Osteoblast (primary cell): ENCODE results near the gene KIAA0825. TPM values are rescaled to one million over a fixed set of nuclear protein-coding genes. Genes with fewer than 3 reads are reported as not detected.

Experiments used
- DNase-seq: peaks from one replicate; pipeline ENCODE4 v3.0.0; 2011; ENCODE audit warnings: low spot score, mixed read lengths; ENCODE audit not compliant: insufficient read length; ENCODE audit errors: missing footprints
- H2AFZ ChIP-seq: 2 replicates; pipeline ENCODE4 v1.6.0; 2011; ENCODE audit warnings: mild to moderate bottlenecking, low read length
- H3K27ac ChIP-seq: 2 replicates; pipeline ENCODE4 v1.5.1; 2011; ENCODE audit warnings: mild to moderate bottlenecking, low read depth, low read length, moderate library complexity
- H3K27me3 ChIP-seq: 2 replicates; pipeline ENCODE4 v1.6.0; 2012; ENCODE audit warnings: mild to moderate bottlenecking, control low read depth, inconsistent platforms, low read length, moderate library complexity; ENCODE audit not compliant: insufficient read depth
- H3K36me3 ChIP-seq: 2 replicates; pipeline ENCODE4 v1.5.1; 2011; ENCODE audit warnings: mild to moderate bottlenecking, low read length, control low read depth, moderate library complexity; ENCODE audit not compliant: insufficient read depth
- H3K4me1 ChIP-seq: 2 replicates; pipeline ENCODE4 v1.5.1; 2011; ENCODE audit warnings: mild to moderate bottlenecking, low read length, control low read depth, moderate library complexity; ENCODE audit not compliant: insufficient read depth
- H3K4me2 ChIP-seq: 2 replicates; pipeline ENCODE4 v1.6.0; 2011; ENCODE audit warnings: mild to moderate bottlenecking, low read length; ENCODE audit not compliant: insufficient read depth
- H3K4me3 ChIP-seq: fragments of 200-600 bp; sonication (generic); 3 replicates; pipeline ENCODE4 v1.5.1; 2012; ENCODE audit warnings: mild to moderate bottlenecking, low read length, inconsistent platforms; ENCODE audit not compliant: insufficient read depth
- H3K79me2 ChIP-seq: 2 replicates; pipeline ENCODE4 v1.6.0; 2012; ENCODE audit warnings: mild to moderate bottlenecking, low read length, control low read depth, inconsistent platforms; ENCODE audit not compliant: insufficient read depth
- H3K9me3 ChIP-seq: 2 replicates; pipeline ENCODE4 v1.5.1; 2011; ENCODE audit warnings: low read depth, low read length, control low read depth
- H4K20me1 ChIP-seq: 2 replicates; pipeline ENCODE4 v1.6.0; 2012; ENCODE audit warnings: mild to moderate bottlenecking, low read length, control low read depth; ENCODE audit not compliant: insufficient read depth
- CTCF ChIP-seq: IDR thresholded peaks from 2 replicates; pipeline ENCODE4 v1.5.1; 2011; ENCODE audit warnings: mild to moderate bottlenecking, low read depth, low read length, moderate library complexity; ENCODE audit errors: extremely low read depth
- total RNA-seq: library from RNA; depleted of rRNA; stranded (reverse); fragments of >200 nt; gene quantifications from 2 replicates; pipeline ENCODE4 v1.2.3, GENCODE V29; 2012

The KIAA0825 gene
- total RNA-seq, 1 donor = 8.0 TPM

DNA sequence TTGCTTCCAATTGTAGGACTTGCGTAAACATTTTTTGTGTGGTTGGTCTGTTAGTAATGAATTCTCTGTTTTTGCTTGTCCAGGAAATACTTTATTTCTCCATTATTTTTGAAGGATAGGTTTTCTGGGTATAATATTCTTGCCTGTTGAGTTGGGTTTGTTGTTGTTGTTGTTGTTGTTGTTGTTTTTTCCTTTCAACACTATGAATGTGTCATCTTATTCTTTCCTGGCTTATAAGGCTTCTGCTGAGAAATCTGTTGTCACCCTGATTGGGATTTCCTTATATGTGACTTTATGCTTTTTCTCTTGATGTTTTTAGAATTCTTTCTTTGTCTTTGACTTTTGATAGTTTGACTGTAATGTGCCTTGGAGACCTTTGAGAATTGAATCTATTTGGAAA is 39.9 kb upstream of the KIAA0825 start:
- Histone ChIP-seq H3K4me3 (no peak overlapping the region), H3K79me2 (peaks cover 8% of the 10 kb centered on the region), H3K4me2 (no peak overlapping the region), H4K20me1 (no peaks in the 10 kb centered on the region), H2AFZ (no peak overlapping the region), H3K27me3 (no peaks in the 10 kb centered on the region), H3K4me1 (no peaks in the 10 kb centered on the region), H3K36me3 (peaks cover 10% of the 10 kb centered on the region), H3K27ac (no peak overlapping the region), H3K9me3 (no peaks in the 10 kb centered on the region)
- DNase-seq = no peak
- no peak for TF ChIP-seq CTCF

DNA sequence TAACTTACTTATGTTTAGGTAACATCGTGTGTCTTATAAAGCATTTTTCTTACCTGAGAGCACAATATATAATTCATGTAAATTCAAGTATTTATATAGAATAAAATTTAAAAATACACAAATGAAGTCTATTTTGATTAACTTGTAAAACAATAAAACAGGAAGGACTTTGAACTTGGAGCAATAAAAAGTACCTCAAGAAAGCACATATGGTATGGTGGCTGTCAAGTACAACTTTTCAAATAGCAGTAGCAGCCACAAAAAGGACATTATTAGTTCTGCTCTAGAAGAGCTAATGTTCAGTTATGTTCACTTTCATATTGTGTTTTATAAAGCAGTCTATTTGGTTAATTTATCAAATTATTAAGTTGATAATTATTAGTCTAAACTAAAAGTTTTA is 31.5 kb upstream of the KIAA0825 start:
- no peak for TF ChIP-seq CTCF
- H3K36me3 ChIP-seq = peaks cover under 1% of the 10 kb centered on the region
- no peaks in the 10 kb centered on the region for H3K27me3 ChIP-seq
- no peak overlapping the region for H2AFZ ChIP-seq
- no peaks in the 10 kb centered on the region for H3K4me1 ChIP-seq
- no peaks in the 10 kb centered on the region for H4K20me1 ChIP-seq
- H3K9me3 ChIP-seq = no peaks in the 10 kb centered on the region
- no peak overlapping the region for H3K4me2 ChIP-seq
- no peak overlapping the region for H3K27ac ChIP-seq
- H3K79me2 ChIP-seq = no peaks in the 10 kb centered on the region
- H3K4me3 ChIP-seq = no peak overlapping the region
- DNase-seq = no peak

- DNase-seq = no peak
- H3K4me2 ChIP-seq = no peak overlapping the region
- no peak for TF ChIP-seq CTCF
- no peaks in the 10 kb centered on the region for H3K36me3 ChIP-seq
- H4K20me1 ChIP-seq = no peaks in the 10 kb centered on the region
- H3K79me2 ChIP-seq = no peaks in the 10 kb centered on the region
- no peak overlapping the region for H3K27ac ChIP-seq
- no peaks in the 10 kb centered on the region for H3K27me3 ChIP-seq
- H3K4me3 ChIP-seq = no peak overlapping the region
- no peak overlapping the region for H2AFZ ChIP-seq
- no peaks in the 10 kb centered on the region for H3K9me3 ChIP-seq
- no peaks in the 10 kb centered on the region for H3K4me1 ChIP-seq
These were observed 28.4 kb upstream of the KIAA0825 start for GRCh38 chr5:94646758-94647157.

- no peak overlapping the region for H2AFZ ChIP-seq
- no peak for TF ChIP-seq CTCF
- no peaks in the 10 kb centered on the region for H3K9me3 ChIP-seq
- no peaks in the 10 kb centered on the region for H4K20me1 ChIP-seq
- H3K4me1 ChIP-seq = no peaks in the 10 kb centered on the region
- H3K36me3 ChIP-seq = no peaks in the 10 kb centered on the region
- H3K4me2 ChIP-seq = no peak overlapping the region
- DNase-seq = no peak
- no peaks in the 10 kb centered on the region for H3K27me3 ChIP-seq
- H3K27ac ChIP-seq = no peak overlapping the region
- no peak overlapping the region for H3K4me3 ChIP-seq
- H3K79me2 ChIP-seq = no peaks in the 10 kb centered on the region
These were observed 26.6 kb upstream of the KIAA0825 start for GRCh38 chr5:94645053-94645452.
